ENCODE results near the gene MEIS3. TPM values are rescaled to one million over a fixed set of nuclear protein-coding genes. Genes with fewer than 3 reads are reported as not detected.
A peak's percentile ranks its signal among the peaks of the same experiment; 100 is the strongest.
"Not testable (repeated sequence)": the region's sequence is repeated elsewhere in the genome, so short reads cannot be mapped to it uniquely, and the experiment has no call there.

Gene MEIS3
- total RNA-seq, 1 donor from 2014 or later: 1.0 TPM

DNA sequence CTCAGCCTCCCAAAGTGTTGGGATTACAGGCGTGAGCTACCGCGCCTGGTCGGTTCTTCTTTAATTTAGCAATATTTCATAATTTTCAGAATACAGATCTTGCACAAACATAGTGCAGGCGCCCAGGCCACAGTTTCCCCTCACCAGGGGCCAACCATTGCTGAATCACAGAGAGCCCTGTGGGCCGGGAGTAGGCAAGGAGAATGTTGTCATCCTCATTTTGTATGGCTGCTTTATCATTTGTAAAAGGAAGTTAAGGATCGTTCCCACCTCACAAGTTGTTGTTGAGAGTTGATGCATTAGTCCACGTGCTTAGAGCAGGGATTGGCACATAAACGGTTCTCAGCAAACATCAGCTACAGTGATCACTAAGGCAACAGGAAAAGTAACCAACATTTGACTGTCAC lies 30.2 kb downstream of the MEIS3 start:
- DNase-seq (ENCODE audit: low spot score) (no peak), ATAC-seq (peak; percentile 13)

DNA sequence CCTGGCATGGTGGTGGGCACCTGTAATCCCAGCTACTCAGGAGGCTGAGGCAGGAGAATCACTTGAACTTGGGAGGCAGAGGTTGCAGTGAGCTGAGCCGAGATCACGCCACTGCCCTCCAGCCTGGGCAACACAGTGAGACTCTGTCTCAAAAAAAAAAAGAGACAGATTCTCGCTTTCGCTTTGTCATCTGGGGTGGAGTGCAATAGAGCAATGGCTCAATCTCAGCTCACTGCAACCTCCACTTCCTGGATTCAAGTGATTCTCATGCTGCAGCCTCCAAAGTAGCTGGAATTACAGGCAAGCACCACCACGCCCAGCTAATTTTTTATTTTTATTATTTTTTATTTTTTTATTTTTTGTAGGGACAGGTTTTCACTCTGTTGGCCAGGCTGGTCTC lies 30.6 kb downstream of the MEIS3 start:
- DNase-seq (ENCODE audit: low spot score); ATAC-seq: not testable (repeated sequence)

DNA sequence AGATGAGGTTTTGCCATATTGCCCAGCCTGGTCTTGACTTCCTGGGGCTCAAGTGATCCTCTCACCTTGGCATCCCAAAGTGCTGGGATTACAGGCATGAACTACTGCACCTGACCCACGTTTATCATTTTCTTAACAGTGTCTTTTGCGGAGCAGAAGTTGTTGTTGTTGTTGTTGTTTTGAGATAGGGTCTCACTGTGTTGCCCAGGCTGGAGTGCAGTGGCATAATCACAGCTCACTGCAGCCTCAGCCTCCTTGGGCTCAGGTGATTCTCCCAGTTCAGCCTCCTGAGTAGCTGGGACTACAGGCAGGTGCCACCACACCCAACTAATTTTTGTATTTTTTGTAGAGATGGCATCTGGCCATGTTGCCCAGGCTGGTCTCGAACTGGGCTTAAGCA lies 31.7 kb downstream of the MEIS3 start:
- not testable (repeated sequence) for ATAC-seq; DNase-seq (ENCODE audit: low spot score)

DNA sequence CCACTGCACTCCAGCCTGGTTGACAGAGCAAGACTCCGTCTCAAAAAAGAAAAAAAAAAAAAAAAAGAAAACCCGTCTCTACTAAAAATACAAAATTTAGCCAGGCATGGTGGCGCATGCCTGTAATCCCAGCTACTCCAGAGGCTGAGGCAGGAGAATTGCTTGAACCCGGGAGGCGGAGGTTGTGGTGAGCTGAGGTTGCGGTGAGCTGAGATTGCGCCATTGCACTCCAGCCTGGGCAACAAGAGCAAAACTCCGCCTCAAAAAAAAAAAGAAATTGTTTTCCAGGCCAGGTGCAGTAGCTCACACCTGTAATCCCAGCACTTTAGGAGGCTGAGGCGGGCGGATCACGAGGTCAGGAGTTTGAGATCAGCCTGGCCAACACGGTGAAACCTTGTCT lies 32.7 kb downstream of the MEIS3 start:
- DNase-seq (ENCODE audit: low spot score); ATAC-seq: not testable (repeated sequence)

DNA sequence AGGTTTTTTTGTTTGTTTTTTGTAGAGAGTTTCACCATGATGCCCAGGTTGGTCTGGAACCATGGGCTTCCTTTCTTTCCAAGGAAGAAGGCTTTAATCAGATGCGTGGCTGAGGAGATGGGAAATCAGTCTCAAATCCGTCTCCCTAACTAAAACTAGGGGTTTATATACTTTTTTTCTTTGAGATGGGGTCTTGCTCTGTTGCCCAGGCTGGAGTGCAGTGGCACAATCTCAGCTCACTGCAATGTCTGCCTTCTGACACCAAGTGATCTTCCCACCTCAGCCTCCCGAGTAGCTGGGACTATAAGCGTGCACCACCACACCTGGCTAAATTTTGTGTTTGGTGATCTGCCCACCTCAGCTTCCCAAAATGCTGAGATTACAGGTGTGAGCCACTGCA lies 34.8 kb downstream of the MEIS3 start:
- not testable (repeated sequence) for DNase-seq (ENCODE audit: low spot score); ATAC-seq

DNA sequence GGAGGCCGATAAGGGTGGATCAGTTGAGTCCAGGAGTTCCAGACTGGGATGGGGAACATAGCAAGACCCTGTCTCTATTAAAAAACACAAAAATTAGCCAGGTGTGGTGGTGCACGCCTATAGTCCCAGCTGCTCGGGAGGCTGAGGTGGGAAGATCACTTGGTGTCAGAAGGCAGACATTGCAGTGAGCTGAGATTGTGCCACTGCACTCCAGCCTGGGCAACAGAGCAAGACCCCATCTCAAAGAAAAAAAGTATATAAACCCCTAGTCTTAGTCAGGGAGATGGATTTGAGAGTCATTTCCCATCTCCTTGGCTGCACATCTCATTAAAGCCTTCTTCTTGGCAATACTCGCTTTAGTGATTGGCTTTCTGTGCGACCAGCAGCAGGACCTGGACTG lies 35.4 kb downstream of the MEIS3 start:
- DNase-seq (ENCODE audit: low spot score); ATAC-seq: not testable (repeated sequence)

DNA sequence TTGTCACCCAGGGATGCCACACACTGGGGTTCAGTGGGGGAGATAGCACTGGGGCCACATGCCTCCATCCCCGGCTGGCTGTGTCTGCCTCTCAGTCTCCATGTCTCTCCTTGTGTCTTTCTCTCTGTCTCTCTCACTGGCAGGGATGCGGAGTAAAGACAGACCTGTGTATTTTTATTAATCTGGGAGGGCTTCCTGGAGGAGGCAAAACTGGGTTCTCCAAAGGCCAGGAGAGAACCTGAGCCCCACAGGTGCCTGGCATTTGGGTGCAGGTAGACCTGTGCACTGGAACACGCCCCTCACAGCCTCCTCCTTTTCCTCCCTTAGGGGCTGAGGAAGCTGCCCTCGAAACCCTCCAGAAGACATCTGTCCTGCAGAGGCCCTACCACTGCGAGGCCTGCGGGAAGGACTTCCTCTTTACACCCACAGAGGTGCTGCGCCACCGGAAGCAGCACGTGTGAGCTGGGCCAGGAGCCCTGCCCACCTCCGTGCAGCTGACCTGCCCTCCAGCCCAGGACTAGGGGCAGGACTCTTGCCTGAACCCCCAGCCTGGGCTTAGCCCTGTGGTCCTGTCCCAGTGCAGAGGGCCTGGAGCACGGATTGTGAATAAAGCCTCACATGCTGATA lies 37.6 kb downstream of the MEIS3 start:
- DNase-seq (ENCODE audit: low spot score): no peak
- no peak for ATAC-seq

DNA sequence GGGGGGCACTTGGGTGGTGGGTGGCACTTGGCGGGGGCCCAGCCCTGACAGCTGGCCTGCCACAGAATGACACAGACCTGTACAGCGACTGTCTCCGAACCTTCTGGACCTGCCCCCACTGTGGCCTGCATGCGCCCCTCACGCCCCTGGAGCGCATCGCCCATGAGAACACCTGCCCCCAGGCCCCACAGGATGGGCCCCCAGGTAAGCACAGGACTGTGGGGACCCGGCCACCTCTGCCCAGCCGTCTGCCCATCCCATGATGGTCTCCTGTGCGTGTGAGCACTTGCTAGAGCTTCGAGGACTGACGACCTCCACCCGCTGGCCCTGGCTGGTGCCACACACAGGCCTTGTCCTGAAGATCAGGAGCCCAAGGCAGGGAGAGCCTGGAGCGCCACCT lies 38.2 kb downstream of the MEIS3 start:
- ATAC-seq (no peak), DNase-seq (ENCODE audit: low spot score) (no peak)

DNA sequence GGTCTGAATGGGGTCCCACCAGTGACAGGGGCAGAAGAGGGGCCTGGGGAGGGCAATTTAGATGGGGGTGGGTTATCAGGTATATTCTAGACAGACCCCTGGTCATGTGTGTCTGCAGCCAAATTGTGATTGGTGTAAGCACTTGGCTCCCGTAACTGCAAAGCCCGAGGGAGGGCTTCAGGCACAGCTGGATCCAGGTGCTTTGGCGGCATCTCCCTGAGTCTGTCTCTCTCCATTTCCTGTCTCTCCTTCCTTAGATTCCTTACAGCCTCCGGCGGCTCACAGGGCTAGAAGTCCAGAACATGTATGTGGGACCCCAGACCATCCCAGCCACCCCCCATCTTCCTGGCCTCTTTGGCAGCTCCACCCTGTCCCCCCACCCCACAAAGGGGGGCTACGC lies 38.8 kb downstream of the MEIS3 start:
- ATAC-seq: no peak
- no peak for DNase-seq (ENCODE audit: low spot score)

DNA sequence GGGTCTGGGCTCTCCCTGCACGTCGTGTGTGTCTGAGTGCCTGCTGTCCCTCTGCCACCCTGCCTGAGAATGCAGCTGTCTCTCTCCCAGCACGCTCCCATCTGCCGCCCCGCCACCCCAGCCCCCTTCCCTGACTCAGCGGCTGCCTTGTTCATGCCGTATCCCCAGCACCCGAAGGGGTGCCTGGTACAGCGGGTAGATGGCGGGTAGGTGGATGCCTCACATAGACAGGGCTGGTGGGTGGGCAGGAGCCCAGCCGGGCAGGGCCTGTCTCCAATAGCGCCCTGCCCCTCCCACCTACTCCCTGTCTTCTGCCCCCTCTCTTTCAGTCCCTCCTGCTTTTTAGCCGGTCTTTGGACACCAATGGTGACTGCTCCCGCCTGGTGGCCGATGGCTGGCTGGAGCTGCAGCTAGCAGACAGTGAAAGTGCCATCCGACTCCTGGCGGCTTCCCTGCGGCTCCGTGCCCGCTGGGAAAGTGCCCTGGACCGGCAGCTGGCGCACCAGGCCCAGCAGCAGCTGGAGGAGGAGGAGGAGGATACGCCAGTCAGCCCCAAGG lies 39.9 kb downstream of the MEIS3 start:
- DNase-seq (ENCODE audit: low spot score): no peak

DNA sequence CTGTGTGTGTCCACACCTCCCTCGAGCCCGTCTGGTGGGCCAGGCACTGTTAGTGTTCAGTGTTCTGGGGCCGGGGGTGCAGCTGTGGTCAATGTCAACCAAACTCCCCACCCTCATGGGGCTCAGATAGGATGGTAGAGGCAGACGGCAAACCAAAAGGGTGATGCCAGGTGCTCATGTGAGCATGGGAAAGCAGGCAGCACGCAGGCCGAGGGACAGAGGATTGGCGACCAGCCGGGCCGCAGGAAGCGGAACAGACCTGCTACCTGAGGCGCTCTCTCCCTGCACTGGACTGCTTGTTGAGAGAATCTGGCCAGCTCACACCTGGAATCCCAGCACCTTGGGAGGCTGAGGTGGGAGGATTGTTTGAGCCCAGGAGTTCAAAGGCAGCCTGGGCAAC lies 41.1 kb downstream of the MEIS3 start:
- DNase-seq (ENCODE audit: low spot score) (no peak), ATAC-seq (no peak)

More for the DNA sequence above, 39.9 kb downstream of the MEIS3 start:
- ATAC-seq: no peak

DNA sequence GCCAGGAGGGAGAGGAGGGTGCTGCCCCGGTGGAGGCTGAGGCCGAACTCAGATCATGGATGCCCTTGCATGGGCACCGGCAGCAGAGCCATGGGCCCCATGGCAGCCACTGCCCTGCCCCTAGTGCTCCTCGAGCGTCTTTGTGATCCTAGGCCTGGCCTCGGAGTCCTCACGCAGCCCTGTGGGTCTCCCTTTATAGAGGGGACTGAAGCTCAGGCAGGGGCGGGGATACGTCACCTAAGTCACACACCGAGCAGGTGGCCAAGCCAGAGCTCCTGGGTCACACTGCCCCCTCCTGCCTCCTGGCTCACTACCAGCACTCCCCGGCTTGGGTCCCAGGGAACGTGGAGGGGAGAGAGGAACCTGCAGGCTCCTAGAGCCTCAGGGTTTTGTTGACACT lies 41.5 kb downstream of the MEIS3 start:
- DNase-seq (ENCODE audit: low spot score): no peak

DNA sequence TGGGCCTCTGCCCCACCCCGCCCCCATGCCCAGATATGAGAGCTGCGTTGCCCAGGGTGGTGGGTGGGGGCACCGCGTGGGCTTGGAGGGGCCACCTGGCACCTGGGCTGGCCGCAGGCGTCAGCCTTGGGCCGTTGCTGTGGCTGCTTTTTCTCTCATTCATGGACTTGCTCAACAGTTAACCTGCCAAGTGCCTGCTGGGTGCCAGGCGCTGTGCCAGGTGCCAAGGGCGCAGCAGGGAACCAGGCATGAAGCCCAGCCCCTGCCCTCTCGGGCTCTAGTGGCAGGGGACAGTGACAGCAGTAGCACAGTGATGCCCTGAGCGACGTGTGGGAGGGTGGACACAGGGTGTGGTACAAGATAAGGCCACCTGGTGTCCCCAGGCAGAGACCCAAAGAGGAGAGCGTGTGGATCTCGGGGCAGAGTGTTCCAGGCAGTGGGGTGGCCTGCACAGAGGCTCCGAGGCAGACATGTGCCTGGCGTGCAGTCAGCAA lies 42.1 kb downstream of the MEIS3 start:
- DNase-seq (ENCODE audit: low spot score) (peak; percentile 93), ATAC-seq (peak; percentile 88)

More for the DNA sequence above, 41.5 kb downstream of the MEIS3 start:
- no peak for ATAC-seq

DNA sequence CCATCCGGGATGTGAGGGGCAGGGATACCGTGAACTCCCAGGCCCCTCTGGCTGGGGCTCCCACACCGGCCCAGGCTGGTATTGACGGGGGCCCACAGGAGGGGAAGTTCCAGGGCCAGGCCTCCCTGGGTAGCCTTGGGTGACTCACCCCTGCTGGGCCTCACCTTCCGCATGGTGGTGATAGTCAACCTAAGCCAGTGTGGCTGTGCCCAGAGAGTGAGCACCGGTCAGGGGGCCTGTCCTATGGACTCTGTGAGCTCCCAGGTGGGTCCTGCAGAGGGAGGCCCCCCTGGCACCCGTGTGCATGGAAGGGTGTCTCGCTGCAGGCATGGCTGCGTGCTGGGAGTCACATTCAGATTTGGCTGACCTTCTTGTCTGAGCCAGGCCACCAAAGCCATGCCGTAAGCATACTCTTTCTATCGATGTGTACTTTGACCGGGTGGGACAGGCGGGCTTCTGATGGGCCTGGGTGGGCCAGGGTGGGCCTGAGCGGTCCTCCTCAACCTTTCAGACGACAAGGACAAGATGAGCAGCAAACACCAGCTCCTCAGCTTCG lies 42.7 kb downstream of the MEIS3 start:
- DNase-seq (ENCODE audit: low spot score) (peak; percentile 67), ATAC-seq (peak; percentile 70)

DNA sequence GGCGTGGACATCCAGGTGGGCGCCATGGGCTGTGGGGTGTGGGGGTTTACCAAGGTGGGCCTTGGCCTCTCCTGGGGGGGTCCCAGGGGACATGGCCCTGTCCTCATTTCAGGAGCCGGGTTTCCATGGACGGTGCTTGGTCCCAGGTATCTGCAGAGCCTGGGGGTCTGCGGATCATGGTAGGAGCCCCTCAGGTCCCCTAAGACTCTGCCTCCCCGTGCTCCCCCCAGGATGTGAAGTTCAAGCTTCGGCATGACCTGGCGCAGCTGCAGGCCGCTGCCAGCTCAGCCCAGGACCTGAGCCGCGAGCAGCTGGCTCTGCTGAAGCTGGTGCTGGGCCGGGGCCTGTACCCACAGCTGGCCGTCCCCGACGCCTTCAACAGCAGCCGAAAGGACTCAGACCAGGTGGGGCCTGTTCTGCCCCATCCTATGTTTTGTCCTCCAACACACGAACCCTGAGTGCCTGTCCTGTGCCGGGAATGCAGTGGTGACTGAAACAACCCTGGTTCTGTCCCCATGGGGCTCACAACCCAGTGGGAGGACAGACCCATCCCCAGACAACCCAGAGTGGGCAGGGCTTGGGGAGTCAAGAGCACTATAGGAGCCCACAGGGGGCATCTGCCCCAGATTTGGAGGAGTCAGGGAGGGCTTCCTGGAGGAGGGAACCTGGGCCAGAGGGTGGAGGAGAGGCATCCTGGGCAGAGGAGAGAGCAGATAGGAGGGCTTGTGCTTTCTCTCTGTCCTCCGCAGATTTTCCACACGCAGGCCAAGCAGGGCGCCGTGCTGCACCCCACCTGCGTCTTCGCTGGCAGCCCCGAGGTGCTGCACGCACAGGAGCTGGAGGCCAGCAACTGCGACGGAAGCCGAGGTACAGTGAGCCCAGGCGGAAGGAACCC lies 43.4 kb downstream of the MEIS3 start:
- DNase-seq (ENCODE audit: low spot score): no peak
- no peak for ATAC-seq

DNA sequence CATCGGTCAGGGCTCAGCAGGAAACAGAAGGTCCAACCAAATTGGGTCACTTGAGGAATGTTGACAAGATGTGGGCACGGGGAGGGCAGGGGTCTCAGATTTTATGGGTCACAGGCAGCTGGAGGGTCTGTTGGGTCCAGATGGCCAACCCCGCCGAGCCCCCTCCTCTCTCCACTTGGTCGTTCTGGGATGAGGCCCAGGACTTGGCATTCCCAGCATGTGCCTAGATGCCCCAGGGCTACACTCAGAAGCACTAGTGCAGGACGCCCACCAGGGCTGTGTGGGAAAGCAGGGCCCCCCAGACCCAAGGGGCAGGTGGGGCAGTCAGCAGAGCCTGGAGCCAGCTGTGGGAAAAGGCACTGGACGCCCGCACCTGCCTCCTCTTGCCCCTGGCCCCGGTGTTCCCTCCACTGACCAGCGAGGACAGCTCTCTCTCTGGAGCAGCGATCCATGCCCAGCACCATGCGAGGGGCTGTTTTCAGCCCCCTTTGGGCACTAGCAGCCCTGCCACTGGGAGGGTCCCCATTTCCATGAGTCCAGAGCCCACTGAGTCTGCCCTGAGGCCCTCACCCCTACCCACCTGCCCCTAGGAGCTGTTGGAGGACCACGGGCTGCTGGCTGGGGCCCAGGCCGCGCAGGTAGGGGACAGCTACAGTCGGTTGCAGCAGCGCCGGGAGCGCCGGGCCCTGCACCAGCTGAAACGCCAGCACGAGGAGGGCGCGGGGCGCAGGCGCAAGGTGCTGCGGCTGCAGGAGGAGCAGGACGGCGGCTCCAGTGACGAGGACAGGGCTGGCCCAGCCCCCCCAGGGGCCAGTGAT lies 44.2 kb downstream of the MEIS3 start:
- ATAC-seq (no peak), DNase-seq (ENCODE audit: low spot score) (no peak)

DNA sequence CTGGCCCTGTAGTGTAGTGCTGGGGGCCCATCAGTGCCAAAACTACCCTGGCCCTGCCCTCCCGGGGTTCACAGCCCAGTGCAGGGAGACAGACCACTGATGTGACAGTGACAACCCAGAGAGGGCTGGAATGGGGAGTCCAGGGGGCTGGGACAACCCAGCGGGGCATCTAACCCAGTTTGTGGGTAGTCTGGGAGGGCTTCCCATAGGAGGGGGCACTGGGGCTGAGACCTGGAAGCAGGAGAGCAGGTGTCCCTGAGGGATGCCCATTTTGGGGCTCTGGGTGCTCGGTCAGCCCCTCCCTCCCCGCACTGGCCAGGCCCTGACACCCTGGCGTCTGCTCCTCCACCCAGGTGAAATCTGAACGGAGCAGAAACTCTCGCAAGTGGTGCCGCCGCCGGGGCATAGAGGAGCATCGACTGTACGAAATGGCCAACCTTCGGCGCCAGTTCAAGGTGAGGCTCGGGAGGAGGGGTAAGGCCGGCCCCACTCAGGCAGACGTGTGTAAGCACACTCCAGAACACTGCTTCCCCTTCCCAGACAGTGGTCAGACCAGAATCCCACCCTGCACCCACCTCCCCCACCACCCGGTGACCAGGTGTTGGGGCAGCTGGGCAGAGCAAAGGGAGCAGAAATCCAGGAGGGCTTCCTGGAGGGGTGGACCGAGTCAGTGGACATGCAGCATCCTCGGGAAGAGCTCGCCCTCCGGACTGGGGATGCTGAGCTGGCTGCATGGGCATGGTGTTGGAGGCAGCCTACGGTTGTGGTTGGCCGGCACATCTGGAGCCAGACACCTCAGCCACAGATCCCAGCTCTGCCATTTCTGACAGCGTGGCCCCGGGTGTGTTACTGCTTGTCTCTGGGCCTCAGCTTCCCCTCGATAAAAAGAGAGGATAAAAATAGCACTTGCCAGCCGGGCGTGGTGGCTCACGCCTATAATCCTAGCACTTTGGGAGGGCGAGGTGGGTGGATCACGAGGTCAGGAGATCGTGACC lies 45.8 kb downstream of the MEIS3 start:
- no peak for DNase-seq (ENCODE audit: low spot score)
- ATAC-seq: no peak

DNA sequence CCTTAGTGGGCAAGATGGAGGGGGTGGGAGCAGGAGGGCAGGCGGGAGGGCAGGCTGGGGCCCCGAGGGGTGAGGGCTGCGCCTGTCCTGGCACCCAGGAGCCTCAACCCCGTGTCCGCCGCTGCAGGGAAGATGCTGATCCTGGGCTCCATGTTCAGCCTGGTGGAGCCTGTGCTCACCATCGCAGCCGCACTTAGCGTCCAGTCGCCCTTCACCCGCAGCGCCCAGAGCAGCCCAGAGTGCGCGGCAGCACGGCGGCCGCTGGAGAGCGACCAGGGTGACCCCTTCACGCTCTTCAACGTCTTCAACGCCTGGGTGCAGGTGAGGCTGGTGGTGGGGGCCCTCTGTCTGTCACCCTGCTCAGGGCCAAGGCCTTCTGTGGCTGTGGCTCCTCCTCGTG lies 46.7 kb downstream of the MEIS3 start:
- DNase-seq (ENCODE audit: low spot score) (no peak), ATAC-seq (no peak)

DNA sequence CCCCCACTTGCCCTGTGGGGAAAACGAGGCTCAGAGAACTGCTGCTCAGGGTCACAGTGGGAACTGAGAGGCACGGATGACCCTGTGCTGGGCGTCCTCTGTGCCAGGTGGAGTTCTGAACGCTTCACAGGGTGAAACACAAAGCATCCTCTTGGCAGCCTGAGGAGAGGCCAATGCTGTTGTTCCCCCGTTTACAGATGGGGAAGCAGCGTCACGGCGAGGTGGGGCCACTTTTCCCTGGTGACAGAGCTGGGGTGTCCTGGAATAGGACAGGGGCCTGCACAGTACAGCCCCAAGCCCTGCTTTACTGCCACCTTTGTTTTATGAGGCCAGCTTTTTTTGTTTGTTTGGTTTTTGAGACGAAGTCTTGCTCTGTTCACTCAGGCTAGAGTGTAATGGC lies 48.1 kb downstream of the MEIS3 start:
- ATAC-seq: no peak
- no peak for DNase-seq (ENCODE audit: low spot score)

All from left lobe of liver (tissue), 2 donors.